Retina (tissue), 1 donor: ENCODE data around the gene SEC23A.
A peak's percentile ranks its signal among the peaks of the same experiment; 100 is the strongest.
"Not testable (repeated sequence)": the region's sequence is repeated elsewhere in the genome, so short reads cannot be mapped to it uniquely, and the experiment has no call there.

Experiments
- DNase-seq: peaks from one replicate; pipeline ENCODE4 v3.0.0-alpha.2; 2016

SEC23A gene

DNA sequence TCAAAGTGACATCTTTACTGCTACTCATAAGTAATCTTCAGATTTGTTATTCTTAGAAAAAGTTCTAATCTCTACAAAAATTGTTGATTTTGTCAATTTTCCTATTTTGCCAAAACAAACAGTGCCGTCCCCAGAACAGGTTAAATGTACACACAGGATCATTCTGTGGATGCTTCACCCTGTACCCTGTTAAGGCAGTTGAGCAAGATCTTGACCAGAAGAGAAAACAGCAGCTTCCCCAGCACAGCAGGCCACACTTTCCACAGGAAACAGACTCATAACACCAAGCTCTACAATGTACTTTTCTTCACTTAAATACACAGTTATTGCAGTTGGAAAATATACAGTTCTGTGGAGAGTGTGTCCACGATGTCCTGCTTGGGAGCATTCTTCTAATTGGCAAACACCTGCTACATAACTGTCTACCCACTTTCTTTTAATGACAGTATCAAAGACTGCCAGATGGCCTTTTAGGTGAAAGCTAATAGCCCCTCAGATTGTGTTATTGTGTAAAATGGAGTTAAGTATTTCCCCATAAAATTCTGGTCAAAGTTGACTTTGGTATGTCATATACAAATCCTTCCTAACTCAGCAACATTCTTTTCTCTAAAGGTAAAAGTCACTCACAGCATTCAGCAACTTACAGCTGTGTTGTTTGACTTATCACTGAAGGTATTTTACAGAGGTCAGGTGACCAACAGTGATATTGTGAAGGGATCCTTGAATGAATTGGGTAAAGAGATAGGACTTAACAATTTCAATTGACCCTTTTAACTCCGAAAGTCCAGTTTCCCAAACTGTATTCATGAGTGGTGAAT lies 77.0 kb downstream of the SEC23A start:
- DNase-seq: no peak

- DNase-seq: no peak
These were observed 77.7 kb downstream of the SEC23A start for GRCh38 chr14:39025250-39025809.

DNA sequence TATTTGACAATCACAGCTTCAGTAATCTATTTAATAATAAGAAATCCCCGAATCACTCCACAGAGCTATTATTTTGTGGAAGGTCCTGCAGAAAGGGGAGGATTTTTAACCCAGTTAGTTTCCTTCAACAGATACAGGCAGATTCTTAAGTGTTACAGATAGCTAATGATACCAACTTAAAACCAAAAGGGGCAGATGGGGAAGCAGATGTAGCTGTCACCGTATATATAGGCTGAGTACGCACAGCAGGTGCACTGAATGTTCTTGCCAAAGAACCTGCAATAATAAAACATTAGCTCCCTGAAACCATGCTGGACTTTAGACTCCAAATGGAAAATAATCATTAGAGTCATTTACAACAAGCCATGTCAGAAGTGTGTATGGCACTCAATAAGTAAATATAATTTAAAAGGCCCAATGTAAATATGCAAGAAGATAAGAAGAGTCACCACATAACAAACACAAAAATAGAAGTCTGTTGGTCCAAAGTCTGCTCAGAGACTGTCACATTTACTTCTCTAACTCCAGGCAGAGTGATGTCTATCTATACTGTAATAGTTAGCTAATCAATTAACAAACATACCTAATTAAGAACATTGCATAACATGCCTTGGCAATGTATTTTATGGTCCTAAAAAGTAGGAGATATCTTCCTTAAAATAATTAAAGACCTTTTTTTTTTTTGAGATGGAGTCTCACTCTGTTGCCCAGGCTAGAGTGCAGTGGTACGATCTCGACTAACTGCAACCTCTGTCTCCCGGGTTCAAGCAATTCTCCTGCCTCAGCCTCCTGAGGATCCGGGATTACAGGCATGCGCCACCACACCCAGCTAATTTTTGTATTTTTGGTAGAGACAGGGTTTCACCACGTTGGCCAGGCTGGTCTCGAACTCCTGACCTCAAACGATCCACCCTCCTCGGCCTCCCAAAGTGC lies 78.8 kb downstream of the SEC23A start:
- DNase-seq: no peak

GRCh38 chr14:39017096-39018016 lies 85.7 kb downstream of the SEC23A start:
- not testable (repeated sequence) for DNase-seq

- DNase-seq: no peak
These were observed 86.3 kb downstream of the SEC23A start for GRCh38 chr14:39016733-39017095.

GRCh38 chr14:39015964-39016577 lies 87.0 kb downstream of the SEC23A start:
- no peak for DNase-seq

GRCh38 chr14:39015360-39015961 lies 87.6 kb downstream of the SEC23A start:
- DNase-seq: no peak

DNA sequence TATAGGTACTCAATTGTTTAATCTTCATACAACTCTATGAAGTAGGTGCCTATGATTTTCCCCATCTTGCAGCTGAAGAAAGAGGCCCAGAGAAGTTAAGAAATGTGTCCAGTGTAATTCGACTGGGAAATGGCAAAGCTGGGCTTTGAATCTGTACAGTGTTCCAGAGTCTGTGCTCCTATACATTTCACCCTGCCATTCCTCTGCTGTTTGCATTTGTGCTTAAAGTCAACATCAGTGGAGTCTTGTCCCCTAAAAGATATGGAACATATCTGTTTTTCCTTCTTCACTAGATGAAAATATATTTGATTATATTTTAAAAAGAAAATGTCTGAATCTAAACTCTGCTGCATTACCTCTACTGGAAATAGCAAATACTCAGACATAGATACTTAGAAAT lies 88.6 kb downstream of the SEC23A start:
- no peak for DNase-seq

DNA sequence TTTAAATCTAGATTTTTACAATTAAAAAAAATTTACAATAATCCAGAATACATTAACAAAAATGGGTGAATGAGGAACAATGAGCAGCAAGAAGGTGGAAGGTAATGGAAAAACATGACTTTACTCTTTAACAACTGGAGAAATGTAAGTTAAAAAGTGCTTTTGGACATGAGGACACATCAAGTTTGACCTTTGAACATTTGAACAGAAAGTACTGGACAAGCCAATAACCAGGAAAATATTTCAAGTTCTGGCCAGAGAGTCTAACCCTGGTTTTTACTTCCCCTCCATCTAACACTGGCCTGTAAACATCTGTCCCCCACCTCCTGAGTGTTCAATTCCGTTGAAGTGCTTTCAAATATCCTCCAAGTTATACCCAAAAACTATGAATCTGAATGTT lies 94.1 kb downstream of the SEC23A start:
- DNase-seq: not testable (repeated sequence)

GRCh38 chr14:39006721-39007410 lies 96.2 kb downstream of the SEC23A start:
- no peak for DNase-seq

GRCh38 chr14:39005044-39005880 lies 97.8 kb downstream of the SEC23A start:
- DNase-seq: no peak

DNA sequence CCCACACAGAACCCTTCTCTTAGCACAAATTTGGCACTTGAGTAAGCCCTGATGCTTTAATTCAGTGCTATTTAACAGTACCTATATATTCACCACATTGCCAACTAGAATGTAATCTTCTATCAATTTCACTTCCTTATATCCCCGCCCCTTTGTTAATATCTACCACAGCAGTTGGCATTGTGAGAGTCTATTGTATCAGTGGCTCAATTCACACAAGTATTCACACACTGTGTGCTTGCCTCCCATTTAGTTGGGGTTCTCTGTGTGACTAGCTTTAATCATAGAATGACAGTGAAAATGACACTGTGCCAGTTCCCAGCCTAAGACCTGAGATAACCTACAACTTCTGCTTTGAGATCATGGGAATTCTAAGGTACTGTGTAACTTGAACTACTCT lies 103.1 kb downstream of the SEC23A start:
- DNase-seq: no peak

GRCh38 chr14:38994731-38995130 lies 108.3 kb downstream of the SEC23A start:
- DNase-seq: peak; percentile 40

DNA sequence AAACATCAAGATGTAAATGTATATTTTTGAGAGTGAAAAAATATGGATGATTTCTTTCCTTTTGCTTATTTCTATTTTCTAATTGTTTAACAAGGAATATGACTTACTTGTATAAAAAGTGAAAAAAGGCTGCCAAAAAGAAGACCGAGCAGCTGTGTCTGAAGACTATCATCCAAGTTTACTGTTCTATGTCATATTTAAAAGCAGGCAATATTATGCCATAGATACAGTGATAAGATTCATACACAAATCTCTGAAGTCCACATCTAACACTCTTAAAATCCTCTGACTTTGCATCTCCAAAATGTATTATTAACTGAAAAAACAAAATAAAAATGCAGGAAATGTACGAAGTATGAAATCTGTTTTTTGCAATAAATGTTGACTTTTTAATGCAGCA lies 109.1 kb downstream of the SEC23A start:
- no peak for DNase-seq

- no peak for DNase-seq
These were observed 110.8 kb downstream of the SEC23A start for GRCh38 chr14:38992067-38992844.

DNA sequence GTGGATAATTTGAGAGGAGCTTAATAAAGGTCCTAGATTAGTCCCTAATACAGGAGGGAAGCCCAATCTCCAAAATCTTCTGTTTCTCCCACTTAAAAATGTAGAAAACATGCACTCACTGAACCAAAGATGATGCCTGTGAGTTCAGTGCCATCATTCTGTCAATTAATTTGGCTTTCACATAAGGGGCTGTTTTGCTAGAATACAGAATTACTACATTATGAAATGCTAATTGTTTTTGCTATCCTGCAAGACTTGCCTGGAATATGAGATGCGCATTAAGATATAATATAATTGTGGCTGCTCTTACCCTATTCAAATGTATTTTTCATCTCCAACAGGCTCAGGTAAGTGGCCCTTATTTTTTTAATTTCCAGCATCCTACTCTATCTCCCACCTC lies 111.7 kb downstream of the SEC23A start:
- DNase-seq: no peak

GRCh38 chr14:38989922-38990546 lies 113.0 kb downstream of the SEC23A start:
- no peak for DNase-seq

DNA sequence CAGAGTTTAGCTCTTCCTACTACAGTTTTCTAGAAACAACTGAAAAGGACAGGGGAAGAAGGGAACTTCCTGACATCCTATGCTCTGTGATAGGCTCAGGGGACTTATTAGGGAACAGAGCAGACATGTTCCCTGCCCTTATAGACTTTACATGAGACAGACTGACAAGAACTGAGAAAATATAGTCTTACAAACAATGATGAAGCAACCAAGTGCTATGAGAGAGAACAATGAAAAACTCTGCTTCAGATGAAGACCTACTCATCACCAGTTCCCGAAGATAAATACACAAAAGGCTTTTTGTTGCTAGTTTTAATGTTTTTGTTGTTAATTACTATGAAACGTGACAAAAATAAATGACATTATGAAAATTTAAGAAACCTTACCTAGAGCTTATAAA lies 115.3 kb downstream of the SEC23A start:
- no peak for DNase-seq

- no peak for DNase-seq
These were observed 120.2 kb downstream of the SEC23A start for GRCh38 chr14:38982837-38983236.
